Measurements from ENCODE around the gene FARS2.

Gene FARS2

DNA sequence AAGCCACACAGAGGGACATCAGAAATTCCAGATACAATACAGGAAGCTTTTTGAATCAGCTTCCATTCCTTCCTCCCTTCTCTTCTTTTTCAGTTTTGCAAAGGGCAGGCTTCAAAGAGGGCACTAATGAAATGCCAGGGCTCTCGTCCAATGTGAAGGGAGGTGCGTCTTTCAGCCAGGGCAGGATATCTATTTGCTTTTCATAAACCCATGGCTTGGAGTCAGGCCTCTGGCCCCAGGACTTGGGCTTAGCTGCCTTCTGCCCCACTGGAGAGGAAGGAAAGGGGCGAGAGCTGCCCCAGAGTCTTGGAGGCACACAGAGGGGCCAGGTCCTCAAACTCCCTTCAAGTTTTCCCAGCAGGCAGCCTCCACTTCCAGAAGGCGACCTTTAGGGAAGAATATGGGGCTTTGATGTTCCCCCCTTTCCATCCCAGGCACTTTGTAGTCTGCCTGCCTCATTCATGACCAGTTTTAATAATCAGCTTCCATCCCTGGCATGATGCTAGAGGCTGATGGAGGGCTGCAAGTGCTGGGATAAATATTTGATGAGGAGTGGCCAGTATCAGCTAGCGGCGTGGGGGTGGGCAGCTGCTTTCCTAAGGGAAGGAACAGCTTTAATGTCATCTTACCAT lies 510.6 kb downstream of the FARS2 start:
- H3K4me3 ChIP-seq (ENCODE audit: low read depth, low read length): no peak overlapping the region
- DNase-seq (ENCODE audit: low read depth): no peak
- TF ChIP-seq, protein P1, sequence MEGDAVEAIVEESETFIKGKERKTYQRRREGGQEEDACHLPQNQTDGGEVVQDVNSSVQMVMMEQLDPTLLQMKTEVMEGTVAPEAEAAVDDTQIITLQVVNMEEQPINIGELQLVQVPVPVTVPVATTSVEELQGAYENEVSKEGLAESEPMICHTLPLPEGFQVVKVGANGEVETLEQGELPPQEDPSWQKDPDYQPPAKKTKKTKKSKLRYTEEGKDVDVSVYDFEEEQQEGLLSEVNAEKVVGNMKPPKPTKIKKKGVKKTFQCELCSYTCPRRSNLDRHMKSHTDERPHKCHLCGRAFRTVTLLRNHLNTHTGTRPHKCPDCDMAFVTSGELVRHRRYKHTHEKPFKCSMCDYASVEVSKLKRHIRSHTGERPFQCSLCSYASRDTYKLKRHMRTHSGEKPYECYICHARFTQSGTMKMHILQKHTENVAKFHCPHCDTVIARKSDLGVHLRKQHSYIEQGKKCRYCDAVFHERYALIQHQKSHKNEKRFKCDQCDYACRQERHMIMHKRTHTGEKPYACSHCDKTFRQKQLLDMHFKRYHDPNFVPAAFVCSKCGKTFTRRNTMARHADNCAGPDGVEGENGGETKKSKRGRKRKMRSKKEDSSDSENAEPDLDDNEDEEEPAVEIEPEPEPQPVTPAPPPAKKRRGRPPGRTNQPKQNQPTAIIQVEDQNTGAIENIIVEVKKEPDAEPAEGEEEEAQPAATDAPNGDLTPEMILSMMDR (conservative IDR thresholded peaks at IDR 0.05; ENCODE audit: low read depth, low read length): no peak

GRCh38 chr6:5772408-5773120 lies 511.3 kb downstream of the FARS2 start:
- TF ChIP-seq, protein P1 (conservative IDR thresholded peaks at IDR 0.05; ENCODE audit: low read depth, low read length): no peak
- H3K4me3 ChIP-seq (ENCODE audit: low read depth, low read length): no peak overlapping the region
- no peak for DNase-seq (ENCODE audit: low read depth)

DNA sequence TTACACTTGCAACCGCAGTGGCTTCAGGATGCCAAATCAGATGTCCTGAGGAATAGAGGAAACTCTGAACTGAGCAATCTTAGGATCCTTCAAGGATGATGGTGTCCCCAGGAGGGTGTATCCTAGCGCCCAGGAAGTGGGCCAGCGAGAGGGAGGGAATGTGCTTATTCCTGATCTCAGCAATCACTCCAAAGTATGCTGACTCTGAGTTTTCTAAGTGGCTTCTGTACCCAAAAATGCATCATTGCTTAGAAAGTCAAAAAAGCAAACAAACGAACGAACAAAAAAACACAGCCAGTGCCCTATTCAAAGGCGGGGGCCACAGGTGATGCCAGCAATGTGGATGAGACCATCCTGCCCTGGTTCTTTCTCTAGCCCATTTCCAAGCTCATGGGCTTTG lies 514.8 kb downstream of the FARS2 start:
- no peak overlapping the region for H3K4me3 ChIP-seq (ENCODE audit: low read depth, low read length)
- TF ChIP-seq, protein P1 (conservative IDR thresholded peaks at IDR 0.05; ENCODE audit: low read depth, low read length): no peak
- no peak for DNase-seq (ENCODE audit: low read depth)

GRCh38 chr6:5776706-5777390 lies 515.5 kb downstream of the FARS2 start:
- H3K4me3 ChIP-seq (ENCODE audit: low read depth, low read length): no peak overlapping the region
- TF ChIP-seq, protein P1 (conservative IDR thresholded peaks at IDR 0.05; ENCODE audit: low read depth, low read length): no peak
- DNase-seq (ENCODE audit: low read depth): no peak

DNA sequence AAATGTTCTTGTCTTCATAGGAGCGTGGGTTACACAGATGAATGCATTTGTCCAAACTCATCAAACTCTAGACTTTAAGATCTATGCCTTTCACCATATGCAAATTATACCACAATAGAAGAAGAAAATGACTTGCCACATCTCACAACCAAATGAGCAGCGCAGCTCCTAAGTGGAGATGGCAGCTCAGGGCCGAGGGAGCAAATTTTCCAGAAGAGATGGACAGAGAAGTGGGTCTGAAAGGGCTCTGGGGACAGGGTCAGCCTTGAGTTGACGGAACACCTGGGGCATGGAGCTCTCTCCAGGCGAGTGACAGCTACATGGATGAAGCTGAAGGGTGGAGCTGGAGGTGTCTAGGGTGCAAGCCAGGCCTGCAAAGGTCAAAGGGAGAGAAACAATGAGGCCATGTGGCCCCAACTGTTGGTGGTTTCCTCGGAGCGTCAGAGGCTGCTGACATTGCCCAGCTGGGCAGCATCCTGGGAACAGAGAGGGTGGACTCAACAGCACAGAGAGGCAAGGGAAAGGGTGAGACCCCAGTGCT lies 517.1 kb downstream of the FARS2 start:
- TF ChIP-seq, protein P1 (conservative IDR thresholded peaks at IDR 0.05; ENCODE audit: low read depth, low read length): no peak
- no peak overlapping the region for H3K4me3 ChIP-seq (ENCODE audit: low read depth, low read length)
- DNase-seq (ENCODE audit: low read depth): no peak

DNA sequence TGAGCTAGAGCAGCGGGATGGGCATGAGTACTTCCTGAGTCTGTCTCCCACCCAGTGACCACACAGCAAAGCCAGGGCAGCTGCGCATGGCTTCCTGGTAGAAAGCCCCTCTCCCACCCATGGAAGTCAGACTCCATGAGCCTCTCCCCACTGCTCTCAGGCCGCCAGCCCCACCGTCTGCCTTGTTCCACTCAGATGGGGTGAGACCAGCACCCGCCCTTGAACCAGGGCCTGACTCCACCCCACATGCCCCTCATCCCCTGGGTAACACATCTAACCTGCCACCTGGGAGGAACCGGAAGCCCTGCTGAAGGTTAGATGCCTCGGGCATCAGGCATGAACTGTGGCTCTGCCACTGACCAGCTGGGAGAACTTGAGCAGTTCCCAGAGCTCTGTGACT lies 517.6 kb downstream of the FARS2 start:
- no peak for DNase-seq (ENCODE audit: low read depth)
- TF ChIP-seq, protein P1 (conservative IDR thresholded peaks at IDR 0.05; ENCODE audit: low read depth, low read length): no peak
- H3K4me3 ChIP-seq (ENCODE audit: low read depth, low read length): no peak overlapping the region
